Gastrocnemius medialis (tissue), 4 donors: Measurements from ENCODE around the gene ZNF750.

Experiments used
- POLR2A ChIP-seq, 2 donors: fragments of 450-650 bp; IDR thresholded peaks; one replicate each; pipeline ENCODE4 v1.6.1; 2017; ENCODE audit warnings: antibody characterized with exemption in 2 of 2, mild to moderate bottlenecking in 2 of 2, moderate library complexity in 2 of 2
- TF ChIP-seq, protein P1 (sequence below), 5 experiments: fragments of 450-650 bp in 3 of 5; fragments of 200-600 bp in 2 of 5; sonication (generic) in 2 of 5; IDR thresholded peaks in 4 of 5; conservative IDR thresholded peaks in 1 of 5; 1 replicate in 4 of 5; 2 replicates in 1 of 5; pipeline ENCODE4 v1.5.1; 2016 to 2019; ENCODE audit warnings: antibody characterized with exemption in 5 of 5, mild to moderate bottlenecking in 3 of 5, moderate library complexity in 3 of 5

DNA sequence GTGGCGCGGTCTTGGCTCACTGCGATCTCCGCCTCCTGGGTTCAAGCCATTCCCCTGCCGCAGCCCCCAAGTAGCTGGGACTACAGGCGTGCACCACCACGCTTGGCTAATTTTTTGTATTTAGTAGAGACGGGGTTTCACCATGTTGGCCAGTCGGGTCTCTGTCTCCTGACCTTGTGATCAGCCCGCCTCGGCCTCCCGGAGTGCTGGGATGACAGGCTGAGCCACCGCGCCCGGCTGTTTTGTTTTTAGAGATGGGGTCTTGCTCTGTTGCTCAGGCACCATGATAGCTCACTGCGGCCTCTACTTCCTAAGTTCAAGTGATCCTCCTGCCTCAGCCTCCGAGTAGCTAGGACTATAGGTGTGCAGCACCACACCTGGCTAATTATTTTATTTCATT is 27.2 kb downstream of the ZNF750 start:
- TF ChIP-seq, protein P1, sequence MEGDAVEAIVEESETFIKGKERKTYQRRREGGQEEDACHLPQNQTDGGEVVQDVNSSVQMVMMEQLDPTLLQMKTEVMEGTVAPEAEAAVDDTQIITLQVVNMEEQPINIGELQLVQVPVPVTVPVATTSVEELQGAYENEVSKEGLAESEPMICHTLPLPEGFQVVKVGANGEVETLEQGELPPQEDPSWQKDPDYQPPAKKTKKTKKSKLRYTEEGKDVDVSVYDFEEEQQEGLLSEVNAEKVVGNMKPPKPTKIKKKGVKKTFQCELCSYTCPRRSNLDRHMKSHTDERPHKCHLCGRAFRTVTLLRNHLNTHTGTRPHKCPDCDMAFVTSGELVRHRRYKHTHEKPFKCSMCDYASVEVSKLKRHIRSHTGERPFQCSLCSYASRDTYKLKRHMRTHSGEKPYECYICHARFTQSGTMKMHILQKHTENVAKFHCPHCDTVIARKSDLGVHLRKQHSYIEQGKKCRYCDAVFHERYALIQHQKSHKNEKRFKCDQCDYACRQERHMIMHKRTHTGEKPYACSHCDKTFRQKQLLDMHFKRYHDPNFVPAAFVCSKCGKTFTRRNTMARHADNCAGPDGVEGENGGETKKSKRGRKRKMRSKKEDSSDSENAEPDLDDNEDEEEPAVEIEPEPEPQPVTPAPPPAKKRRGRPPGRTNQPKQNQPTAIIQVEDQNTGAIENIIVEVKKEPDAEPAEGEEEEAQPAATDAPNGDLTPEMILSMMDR (IDR thresholded peaks at IDR 0.05 in 4 of 5, conservative IDR thresholded peaks at IDR 0.05 in 1 of 5) = no peak
- TF ChIP-seq POLR2A (IDR thresholded peaks at IDR 0.05) = no peak
